RKO (cell line): Measurements from ENCODE around the gene MAP2K3.

Source experiments
- DNase-seq: peaks from one replicate; pipeline ENCODE4 v3.0.0-alpha.2; 2016; ENCODE audit warnings: low spot score

Gene MAP2K3

DNA sequence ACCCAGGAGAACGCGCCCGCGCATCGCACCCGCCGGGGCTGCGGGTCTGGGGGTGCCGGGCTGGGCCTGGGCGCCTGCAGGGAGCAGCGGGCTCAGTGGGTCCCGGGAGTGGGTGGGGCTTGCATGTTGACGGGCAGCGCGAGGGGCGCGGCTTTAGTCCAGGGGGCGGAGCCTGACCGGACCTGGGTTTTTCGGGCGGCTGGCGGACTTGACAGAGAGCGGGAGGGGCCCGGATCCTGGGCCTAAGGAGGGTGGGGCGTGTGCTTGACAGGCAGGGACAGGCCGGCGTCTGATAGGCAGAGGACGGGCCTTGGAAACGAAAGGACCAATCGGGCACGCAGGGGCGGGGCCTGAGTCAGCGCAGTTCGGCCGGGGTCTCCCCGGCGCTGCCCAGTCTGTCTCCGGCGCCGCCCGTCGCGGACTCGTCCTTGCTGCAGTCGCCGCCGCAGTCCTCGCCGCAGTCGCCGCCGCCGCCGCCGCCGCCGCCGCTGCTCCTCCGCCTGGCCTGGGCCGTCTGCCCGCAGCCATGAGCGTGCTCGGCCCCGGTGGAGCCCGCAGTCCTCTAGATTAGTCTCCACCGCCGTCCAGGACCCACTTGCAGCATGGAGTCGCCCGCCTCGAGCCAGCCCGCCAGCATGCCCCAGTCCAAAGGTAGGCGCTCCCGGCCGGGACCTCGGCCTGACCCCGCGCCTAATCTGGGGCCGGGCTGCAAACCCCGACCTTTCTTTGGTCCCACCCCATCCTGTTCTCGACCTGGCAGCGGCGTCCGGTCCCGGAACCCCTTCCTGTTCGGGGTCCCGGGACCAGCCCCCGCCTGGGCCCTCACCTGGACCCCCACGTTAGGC lies at the start of gene MAP2K3:
MAP2K3 (plus strand) TSS at position 393 of the 845 bp plus-strand sequence; CDS start at position 603, 210 bp downstream.
- DNase-seq, result peak; percentile 98

DNA sequence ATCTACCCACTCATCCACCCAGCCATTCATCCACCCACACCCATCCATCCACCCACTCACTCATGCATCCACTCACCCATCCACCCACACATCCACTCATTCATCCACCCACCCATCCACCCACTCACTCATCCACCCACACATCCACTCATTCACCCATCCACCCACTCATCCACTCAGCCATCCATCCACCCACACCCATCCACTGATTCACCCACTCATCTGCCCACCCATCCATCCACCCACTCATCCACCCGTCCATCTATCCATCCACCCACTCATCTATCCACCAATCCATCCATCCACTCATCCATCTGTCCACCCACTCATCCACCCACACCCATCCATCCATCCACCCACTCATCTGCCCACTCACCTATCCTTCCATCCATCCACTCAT lies 48.6 kb upstream of the MAP2K3 start:
- no peak for DNase-seq

DNA sequence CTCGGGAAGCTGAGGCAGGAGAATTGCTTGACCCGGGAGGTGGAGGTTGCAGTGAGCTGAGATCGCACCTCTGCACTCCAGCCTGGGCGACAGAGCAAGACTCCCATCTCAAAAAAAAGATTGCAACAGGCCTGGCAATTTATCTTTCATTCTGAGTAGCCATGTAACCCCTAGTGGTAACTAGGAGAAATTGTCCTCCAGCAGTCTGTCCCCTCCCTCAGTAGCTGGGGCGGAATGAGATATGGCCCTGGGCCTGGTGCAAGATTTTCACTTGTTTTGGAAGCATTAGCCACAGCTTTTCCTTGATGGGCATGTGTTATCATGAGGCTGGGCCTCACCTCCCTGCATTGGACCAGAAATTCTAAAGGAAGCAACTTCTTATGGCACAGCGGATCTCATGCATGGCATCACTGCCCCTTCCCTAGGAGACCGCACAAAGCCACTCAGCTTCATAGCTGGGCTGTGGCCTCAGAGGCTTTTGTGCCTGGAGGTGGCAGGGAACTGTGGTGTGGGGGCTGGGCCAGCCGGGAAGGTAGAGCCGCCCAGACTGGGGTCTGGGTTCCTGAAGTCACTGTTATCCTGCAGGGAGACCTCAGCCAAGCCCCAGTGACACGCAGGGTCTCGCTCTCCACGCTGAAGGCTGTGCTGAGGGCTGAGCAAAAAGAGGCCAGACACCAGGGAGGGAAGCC lies 44.7 kb upstream of the MAP2K3 start:
- peak; percentile 58 for DNase-seq

DNA sequence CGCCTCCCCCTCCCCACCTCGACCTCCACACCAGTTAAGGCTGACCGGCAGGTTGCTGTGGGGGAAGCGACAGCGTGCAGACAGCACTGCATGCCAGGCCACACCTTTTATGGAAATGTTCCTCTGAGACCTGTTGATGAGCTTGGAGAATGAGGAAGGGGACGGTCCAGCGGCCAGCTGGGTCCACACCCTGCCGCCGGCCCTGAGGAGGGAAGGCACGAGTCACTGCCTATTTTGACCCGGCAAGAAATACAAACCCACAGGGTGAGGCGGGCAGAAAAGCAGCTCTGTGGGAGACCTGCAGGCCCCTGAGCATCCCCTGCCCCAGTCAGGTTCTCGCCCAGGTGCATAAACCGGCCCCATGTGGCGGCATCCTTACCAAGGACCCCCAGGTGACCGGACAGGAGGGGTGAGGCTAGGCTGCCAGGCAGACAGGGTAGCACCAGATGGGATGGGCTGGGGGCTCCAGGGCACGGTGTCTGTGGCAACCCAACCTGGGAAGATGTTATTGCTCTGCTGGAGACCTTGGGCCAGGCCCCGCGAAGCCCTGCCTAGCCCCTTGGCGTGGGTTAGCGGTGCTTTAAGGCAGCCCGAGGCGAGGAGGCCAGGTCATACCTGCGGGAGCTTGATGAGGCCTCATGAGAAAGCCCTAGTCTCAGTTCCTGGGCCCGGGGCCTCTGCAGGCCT lies 44.0 kb upstream of the MAP2K3 start:
- DNase-seq, result no peak

DNA sequence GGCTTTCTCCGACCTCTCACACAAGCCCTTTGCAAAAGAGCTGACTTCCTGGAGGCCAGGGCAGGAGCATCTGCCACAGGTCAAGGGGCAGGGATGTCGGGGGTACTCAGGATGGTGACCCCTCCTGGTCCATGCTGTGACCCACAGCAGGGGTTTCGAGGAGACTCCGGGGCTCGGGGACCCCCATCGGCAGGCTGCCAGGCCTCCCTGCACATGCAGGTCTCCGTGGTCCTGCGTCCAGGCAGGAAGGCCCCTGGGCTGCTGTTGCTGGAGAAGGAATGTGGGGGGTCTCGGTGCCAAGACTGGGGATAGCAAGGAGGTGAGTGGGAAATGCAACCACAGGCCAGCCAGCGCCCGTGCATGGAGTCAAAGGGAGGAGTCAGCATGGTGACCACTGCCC lies 42.9 kb upstream of the MAP2K3 start:
- no peak for DNase-seq

DNA sequence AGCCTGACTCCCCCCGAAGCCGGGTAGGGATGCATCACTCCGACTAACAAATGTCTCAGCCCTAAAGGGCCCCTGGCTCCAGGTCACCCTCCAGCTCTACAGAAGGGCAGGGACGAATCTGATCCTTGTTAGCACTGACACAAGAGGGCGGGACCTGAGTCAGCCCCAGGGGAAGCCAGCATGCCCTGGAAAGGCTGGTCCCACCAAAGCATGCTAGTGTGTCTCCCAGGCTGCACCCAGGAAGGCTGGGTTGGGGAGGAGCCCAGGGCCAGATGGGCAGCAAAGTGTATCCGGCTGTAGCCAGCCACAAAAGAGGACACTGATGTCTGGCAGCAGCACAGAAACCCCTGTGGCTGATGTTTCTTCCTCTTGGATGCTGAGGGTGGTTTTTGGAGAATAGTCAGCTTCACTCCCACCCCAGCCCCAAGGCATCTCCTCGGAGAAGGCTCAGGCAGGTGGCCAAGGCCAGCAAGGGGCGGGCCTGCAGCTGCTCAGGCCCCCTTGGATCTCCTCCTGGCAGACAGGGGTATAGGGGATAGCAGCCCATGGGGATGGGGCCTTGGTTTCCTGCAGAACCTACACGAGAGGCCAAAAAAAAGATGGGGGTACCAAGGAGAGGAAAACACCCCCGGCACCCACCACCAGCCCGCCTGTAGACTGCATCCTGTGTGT lies 42.3 kb upstream of the MAP2K3 start:
- DNase-seq, result no peak

DNA sequence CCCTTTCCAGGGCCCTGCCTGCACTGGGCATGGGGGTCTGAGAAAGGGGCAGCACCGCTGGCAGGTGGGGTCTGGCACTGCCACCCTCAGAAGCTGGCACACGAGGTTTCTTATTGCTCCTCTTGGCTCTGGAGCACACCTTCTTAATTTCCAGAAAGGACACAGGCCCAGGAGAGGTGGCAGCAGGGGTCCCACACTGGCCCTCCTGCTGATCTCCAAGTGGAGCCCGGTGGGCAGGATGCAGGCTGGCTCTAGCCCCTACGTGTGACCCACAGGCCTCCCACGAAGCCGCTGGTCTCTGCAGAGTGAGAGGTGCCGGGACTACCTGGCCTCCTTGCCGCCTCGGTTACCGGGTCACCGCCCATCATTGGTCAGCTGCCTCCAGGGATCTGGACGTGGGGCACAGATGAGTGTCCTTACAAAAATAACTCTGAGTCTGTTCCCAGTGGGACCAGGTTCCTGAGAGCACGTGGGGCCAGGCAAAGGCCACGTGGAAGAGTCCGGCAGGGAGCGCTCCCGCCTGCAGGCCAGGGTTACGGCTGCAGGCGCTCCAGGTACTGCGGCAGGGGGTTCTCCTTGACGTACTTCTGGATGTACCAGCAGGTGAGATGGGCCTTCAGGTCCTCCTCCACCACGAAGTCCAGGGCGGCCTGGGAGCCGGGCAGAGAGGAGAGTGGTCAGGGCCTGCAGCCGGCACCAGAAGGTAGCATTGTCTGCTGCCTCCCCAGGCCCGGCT lies 41.6 kb upstream of the MAP2K3 start:
- DNase-seq, result no peak

DNA sequence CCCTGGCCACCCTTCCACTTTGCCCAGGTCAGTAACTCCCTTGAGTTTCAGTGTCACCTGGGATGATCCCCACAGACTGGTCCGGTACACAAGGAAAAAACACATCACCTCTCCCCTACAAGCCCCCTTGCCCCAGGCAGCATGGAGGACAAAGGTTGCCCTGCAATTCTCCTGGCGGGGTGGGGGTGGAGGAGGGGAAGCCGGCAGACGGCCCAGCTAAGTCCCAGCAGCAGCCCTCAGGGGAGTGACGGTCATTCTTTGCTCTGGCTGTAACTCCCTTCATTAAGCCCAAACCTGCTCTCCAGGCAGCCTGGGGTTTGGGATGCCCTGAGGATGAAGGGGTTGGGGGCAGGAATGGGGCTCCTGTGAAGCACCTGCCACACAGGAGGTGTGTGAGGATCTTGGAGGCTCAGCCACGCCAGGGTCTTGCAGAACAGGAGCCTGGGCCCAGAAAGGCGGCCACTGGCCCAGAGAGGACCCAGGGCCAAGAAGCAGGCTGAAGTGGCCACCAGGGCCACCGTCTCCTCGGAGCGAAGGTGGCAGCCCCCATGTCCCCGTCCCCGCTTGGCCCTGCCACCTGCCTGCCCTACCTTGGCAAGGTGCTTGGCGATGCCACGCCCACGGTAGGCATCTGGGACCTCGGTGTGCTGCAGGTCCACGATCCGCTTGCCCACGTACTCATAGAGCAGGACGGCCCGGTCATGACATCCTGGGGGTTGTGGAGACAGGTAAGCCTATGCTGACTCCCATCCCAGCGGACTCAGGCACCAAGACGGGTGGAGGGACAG lies 40.8 kb upstream of the MAP2K3 start:
- no peak for DNase-seq

DNA sequence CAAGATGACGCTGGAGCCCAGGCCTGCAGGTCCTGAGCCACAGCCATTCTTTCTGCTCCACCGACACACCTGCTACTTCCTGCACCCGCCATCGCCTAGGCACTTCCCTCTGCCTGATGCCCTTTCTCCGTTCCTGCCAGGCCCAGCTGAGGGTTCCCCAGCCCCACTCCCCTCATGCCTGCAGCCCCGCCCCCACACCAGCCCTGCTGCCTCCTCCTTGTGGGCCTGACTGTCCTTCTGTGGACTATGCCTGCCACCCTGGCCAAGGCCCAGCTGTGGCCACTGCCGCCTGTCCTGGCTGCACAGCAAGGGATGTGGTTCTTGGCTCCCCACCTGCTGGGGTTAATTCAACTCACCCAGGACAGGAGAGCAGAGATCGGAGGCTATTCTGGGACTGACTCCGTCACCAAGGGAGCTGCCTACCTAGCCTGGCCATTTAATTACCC lies 38.8 kb upstream of the MAP2K3 start:
- no peak for DNase-seq

DNA sequence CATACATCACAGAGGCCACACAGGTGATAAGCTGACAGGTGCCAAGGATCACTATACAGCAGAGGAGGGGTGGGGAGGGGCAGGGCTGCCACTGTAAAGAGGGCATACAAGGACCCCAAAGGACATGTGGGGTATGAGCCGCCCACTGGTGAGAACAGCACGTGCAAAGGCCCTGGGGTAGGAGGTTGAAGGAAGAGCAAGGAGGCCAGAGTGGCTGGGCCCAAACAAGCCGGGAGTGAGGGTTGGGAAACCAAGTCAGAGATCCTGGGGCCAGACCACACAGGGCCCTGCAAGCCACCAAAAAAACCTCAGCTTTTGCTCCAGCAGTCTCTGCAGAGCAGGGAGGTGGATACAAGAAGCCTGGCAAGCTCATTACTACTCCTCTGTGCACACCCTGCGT lies 37.8 kb upstream of the MAP2K3 start:
- DNase-seq, result no peak

DNA sequence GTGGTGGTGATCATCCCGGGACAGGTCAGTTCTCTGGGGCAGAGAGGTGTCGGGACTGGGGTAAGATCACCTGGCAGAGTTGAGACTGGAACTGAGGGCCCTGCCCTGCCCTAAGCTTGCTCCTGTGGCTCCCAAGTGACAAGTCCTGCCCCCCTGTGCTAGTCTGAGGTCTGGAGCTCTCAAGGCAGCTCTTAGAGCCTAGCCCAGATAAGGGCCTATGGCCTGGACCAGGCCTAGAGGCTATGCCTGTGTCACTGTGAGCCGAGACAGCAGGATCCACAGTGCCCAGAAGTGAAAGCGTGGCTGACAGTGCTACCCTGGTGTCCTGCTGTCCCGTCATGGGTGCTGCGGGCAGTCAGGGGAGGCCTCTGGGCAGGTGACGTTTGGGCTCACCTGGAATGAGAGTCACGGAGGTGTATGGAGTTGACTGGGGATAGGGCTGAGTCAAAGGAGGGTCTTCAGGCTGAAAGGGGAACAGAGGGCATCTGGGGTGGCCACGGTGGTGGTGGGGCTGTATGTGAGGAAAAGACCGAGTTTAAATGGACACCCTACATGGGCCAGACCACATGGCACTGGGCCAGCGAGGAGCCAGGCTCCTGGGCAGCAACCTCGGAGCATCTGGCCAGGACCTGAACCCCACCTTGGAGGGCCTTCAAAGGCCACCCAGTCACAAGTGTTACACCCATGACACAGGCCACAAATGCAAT lies 36.8 kb upstream of the MAP2K3 start:
- no peak for DNase-seq

DNA sequence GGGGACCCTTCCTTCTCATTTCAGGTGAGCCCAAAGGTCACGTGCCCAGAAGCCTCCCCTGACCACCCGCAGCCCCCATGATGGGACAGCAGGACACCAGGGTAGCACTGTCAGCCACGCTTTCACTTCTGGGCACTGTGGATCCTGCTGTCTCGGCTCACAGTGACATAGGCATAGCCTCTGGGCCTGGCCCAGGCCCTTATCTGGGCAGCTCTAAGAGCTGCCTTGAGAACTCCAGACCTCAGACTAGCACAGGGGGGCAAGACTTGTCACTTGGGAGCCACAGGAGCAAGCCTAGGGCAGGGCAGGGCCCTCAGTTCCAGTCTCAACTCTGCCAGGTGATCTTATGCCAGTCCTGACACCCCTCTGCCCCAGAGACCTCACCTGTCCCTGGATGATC lies 36.0 kb upstream of the MAP2K3 start:
- DNase-seq, result no peak

DNA sequence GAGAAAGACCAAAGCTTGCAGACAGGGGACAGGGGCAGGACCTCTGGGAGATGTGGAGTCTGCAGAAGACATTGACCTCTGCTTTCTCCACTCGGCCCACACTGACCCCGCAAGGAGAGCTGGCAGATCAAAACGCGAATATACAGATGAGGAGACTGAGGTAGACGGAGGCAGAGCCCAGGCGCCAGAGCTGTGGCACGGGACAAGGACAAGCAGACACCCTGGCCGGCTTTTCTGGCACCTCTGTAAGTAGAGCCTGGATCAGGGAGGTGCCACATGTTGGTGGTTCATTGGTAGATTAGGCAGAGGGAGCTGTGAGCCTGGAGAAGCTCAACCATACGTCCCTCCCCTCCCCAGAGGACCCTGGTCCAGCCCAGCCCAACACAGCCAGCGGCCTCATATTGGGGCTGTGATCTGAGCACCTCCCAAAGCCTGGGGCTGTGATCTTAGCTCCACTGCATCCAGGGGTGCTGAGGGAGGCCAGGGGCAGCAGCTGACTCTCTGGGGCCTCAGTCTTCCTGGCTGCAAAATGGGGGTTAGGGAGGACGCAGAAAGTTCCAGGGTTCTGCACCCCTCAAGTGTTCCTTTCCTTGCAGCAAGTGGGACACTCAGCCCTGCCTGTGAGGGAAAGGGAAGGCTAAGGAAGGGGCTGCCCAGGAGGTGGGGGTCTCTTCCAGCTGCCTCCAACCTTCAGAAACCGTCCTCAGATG lies 35.3 kb upstream of the MAP2K3 start:
- DNase-seq, result no peak

DNA sequence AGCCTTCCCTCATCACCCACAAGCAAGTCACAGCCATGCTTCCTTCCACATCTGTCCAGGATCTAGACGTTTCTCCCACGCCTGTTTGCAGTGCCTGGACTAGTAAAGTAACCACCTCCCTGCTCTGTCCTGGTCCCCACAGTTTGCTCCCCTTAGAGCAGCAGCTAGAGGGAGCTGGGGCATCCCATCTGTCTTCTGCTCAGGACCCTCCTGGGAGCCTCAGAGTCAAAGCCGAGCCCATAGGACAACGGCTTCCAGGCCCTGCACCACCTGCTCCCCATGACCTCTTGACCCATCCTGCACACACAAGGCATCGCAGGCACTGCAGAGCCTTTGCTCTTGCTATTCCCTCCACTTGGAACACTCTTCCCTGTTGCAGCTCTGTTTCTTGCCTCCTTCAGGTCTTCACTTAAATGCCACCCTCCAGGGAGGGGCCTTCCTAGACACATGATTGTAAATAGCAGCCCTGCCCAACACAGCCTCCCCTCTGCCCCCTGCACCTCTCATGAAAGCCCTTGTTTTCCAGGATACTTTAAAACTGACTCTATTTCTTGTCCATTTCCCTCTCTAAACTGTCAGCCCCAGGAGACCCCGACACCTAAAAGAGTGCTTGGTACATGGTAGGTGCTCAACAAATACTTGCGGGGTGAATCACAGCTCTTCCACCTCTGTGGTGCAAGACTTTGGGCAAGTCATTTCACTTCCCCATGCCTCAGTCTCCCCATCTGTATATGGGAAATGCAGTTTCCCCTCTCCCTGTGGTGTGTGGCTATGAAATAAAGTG lies 34.4 kb upstream of the MAP2K3 start:
- no peak for DNase-seq

DNA sequence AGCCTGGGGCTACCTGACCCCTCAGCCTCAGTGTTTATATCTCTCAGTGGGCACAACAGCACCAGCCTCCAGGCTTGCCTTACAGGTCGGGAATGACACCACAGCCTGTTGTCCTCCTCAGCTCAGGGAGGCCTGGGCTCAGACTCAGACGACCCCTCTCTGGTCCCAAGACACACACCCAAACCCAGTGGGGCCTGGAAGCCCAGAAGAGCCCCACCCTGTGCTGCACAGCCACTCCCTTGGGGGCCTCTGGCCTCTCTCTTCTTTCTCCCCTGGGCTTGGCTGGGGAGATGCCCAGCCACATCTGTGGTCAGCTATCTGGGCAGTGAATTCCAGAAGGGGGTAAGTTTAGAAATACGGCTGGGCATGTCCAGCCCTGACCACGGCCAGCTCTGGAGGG lies 33.7 kb upstream of the MAP2K3 start:
- no peak for DNase-seq

DNA sequence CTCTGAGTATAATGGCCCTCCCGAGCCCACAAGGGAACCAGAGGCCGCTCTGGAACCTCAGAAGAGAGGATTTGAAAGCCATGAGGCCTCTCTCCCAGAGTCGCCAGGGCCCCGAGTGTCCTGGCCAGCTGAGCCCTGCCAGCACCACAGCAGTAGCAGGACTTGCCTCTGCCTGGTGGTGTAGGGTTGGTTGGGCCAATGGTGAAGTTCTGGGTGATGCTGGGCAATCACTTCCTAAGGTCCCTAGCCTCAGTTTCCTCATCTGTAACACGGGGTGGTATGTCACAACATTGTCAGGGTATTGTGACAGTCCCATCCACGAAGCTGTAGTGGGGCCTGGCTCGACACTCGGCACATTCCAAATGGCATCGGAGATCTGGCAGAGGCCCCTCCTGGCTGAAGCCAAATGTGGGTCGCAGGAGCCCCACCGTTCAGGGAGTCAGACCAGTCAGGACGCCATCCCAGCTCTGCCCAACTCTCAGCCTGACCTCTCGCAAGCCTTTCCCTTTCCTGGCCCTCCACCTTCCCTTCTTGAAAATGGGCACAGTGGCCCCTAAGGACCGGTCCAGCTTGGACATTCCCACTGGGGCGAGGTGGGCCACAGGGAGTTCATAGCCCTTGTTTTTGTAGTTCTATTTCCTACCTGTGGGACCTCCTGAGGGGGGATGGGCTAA lies 33.0 kb upstream of the MAP2K3 start:
- no peak for DNase-seq

DNA sequence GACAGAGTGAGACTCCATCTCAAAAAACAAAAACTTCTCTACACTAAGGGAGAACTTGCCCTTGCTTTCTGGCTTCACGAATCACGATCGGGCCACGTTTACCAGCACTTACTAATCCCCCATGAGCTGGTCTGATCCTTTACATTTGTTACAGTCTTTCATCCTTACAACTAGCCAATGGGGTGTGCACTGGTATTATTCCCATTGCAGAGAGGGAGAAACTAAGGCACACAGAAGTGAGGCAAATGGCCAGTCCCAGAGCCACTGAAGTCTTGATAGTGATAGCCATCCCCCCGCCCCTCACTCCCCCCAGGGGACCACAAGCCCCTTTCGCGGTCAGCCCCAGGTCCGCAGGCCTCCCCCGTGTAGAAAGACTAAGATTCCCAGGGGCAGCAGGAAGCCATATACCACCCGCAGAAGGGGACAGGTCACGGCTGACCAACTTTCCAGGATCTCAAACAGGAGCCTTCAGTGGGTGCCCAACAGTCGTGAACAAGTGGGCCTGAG lies 32.2 kb upstream of the MAP2K3 start:
- peak; percentile 19 for DNase-seq
